D721Med (cell line): Measurements from ENCODE around the gene ESR2.

Source experiments
- DNase-seq: peaks from one replicate; pipeline ENCODE4 v3.0.0; 2011; ENCODE audit warnings: low spot score; ENCODE audit not compliant: insufficient read length
- FAIRE-seq: peaks from 2 replicates; lab custom pipeline; 2011; peaks lifted over from hg19 to GRCh38; lab: Jason Lieb, UNC
- CTCF ChIP-seq: IDR thresholded peaks from 2 replicates; pipeline ENCODE4 v1.5.1; 2012; ENCODE audit warnings: mild to moderate bottlenecking, control low read depth; ENCODE audit not compliant: insufficient read depth; ENCODE audit errors: missing control alignments

The ESR2 gene

GRCh38 chr14:64062381-64063115 is 231.6 kb downstream of the ESR2 start:
- no peak for TF ChIP-seq CTCF

GRCh38 chr14:64061706-64062105 is 232.5 kb downstream of the ESR2 start:
- DNase-seq (no peak), FAIRE-seq (no peak)
- no peak for TF ChIP-seq CTCF

More at GRCh38 chr14:64062381-64063115, 231.6 kb downstream of the ESR2 start:
- DNase-seq (no peak), FAIRE-seq (no peak)

GRCh38 chr14:64061115-64061514 is 233.1 kb downstream of the ESR2 start:
- FAIRE-seq (no peak), DNase-seq (no peak)
- no peak for TF ChIP-seq CTCF

- TF ChIP-seq CTCF = peak; percentile 20
- DNase-seq (no peak), FAIRE-seq (no peak)
These were observed 233.5 kb downstream of the ESR2 start for GRCh38 chr14:64060648-64061096.

- FAIRE-seq (no peak), DNase-seq (no peak)
These were observed 234.0 kb downstream of the ESR2 start for GRCh38 chr14:64060199-64060545.

DNA sequence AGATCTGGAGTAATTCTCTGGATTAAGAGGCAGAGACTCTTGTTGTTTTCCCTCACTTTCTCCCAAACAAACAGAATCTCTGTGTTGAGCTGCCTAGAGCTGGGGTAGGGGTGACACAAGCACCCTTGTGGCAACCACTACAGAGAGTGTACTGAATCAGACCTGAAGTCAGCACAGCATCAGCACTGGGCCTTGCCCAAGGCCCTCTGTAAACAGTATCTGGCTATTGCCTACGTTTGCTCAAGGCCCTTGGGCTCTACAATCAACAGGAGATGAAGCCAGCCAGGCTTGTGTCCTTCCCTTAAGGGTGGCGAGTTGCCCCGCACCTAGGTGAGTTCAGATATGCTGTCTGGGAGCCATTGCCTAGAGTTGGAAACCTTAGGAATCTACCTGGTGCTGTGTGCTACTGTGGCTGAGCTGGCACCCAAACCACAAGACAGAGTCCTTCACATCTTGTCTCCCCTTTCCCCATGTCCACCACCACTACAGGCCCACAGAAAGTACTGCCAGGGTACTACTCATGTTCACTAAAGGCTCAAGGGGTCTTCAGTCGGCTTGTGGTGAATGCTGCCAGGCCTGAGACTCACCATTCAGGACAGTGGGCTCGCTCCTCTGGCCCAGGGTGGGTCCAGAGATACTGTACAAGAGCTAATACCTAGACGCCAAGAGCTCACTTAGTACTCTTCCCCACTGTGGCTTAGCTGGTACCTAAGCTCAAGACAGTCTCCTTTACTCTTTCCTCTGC is 234.5 kb downstream of the ESR2 start:
- FAIRE-seq = no peak
- DNase-seq = no peak

More at GRCh38 chr14:64060199-64060545, 234.0 kb downstream of the ESR2 start:
- TF ChIP-seq CTCF = no peak

More for the DNA sequence above, 234.5 kb downstream of the ESR2 start:
- no peak for TF ChIP-seq CTCF
